Endodermal cell (in vitro differentiated cells): ENCODE results near the gene IFTAP. TPM values are rescaled to one million over a fixed set of nuclear protein-coding genes. Genes with fewer than 3 reads are reported as not detected.

Source experiments
- DNase-seq: peaks from one replicate; pipeline ENCODE4 v3.0.0-alpha.2; 2017
- H3K27ac ChIP-seq: 2 replicates; pipeline ENCODE4 v1.5.1; 2013; ENCODE audit warnings: mild to moderate bottlenecking, low read depth, low read length, moderate library complexity
- H3K27me3 ChIP-seq: 2 replicates; pipeline ENCODE4 v1.6.1; 2013; ENCODE audit warnings: mild to moderate bottlenecking, low read length, moderate library complexity; ENCODE audit not compliant: insufficient read depth, control insufficient read depth, poor library complexity, severe bottlenecking
- H3K36me3 ChIP-seq: 2 replicates; pipeline ENCODE4 v1.7.0; 2013; ENCODE audit warnings: mild to moderate bottlenecking, low read length, moderate library complexity; ENCODE audit not compliant: control insufficient read depth, insufficient read depth
- H3K4me1 ChIP-seq: one replicate; pipeline ENCODE4 v1.7.0; 2013; ENCODE audit warnings: low read length; ENCODE audit not compliant: control insufficient read depth, insufficient read depth
- H3K4me3 ChIP-seq: 2 replicates; pipeline ENCODE4 v1.5.1; 2013; ENCODE audit warnings: mild to moderate bottlenecking, low read length, moderate library complexity
- H3K9ac ChIP-seq: 2 replicates; pipeline ENCODE4 v1.6.1; 2013; ENCODE audit warnings: mild to moderate bottlenecking, low read length, moderate library complexity; ENCODE audit not compliant: poor library complexity, severe bottlenecking; ENCODE audit errors: extremely low read depth
- H3K9me3 ChIP-seq: 2 replicates; pipeline ENCODE4 v1.6.1; 2013; ENCODE audit warnings: mild to moderate bottlenecking, low read length, moderate library complexity; ENCODE audit not compliant: control insufficient read depth
- H3K27ac Mint-ChIP-seq: 2 replicates; pipeline ENCODE4 v1.8.0; 2020; ENCODE audit warnings: mixed read lengths
- H3K27me3 Mint-ChIP-seq: 2 replicates; pipeline ENCODE4 v1.8.0; 2021; ENCODE audit warnings: mild to moderate bottlenecking, mixed read lengths; ENCODE audit not compliant: insufficient read depth
- H3K36me3 Mint-ChIP-seq: 2 replicates; pipeline ENCODE4 v1.8.0; 2020; ENCODE audit warnings: low read depth, mixed read lengths
- H3K4me1 Mint-ChIP-seq: 2 replicates; pipeline ENCODE4 v1.8.0; 2020; ENCODE audit warnings: mixed read lengths
- H3K4me3 Mint-ChIP-seq: 2 replicates; pipeline ENCODE4 v1.8.0; 2020; ENCODE audit warnings: mild to moderate bottlenecking, moderate library complexity, mixed read lengths
- H3K9me3 Mint-ChIP-seq: 2 replicates; pipeline ENCODE4 v1.8.0; 2020; ENCODE audit warnings: mild to moderate bottlenecking, mixed read lengths
- WGBS, 2 experiments: methylation state at CpG; one replicate each; pipeline versions ENCODE4 v1.1.5 to v1.1.7; 2013; ENCODE audit warnings: missing lambda C conversion rate in 2 of 2, mixed read lengths in 1 of 2; ENCODE audit not compliant: insufficient coverage in 1 of 2, insufficient read length in 1 of 2; 5-methylcytosine and 5-hydroxymethylcytosine counted together
- total RNA-seq, 2 donors: library from RNA; stranded (reverse); fragmentation: NEBNext Ultra II Directional in 1 of 2; extraction: Animal tissue kit (Norgen Biotek cat#: 25700) in 1 of 2; gene quantifications; 2 replicates in 1 of 2; 3 replicates in 1 of 2; pipeline ENCODE4 v1.2.1, GENCODE V29; 2021
- TF ChIP-seq, protein P1 (sequence below): fragments of 200-600 bp; sonication (generic); conservative IDR thresholded peaks from 2 replicates; pipeline ENCODE4 v1.5.0; 2021; ENCODE audit warnings: antibody characterized with exemption, mild to moderate bottlenecking

The IFTAP gene
- total RNA-seq, 2 donors from 2014 or later = 23.9 to 38.6 TPM

GRCh38 chr11:36557991-36558390 lies 36.3 kb upstream of the IFTAP start:
- Mint-ChIP-seq H3K9me3 (peaks cover 24% of the 10 kb centered on the region), H3K27ac (no peak overlapping the region), H3K4me3 (peak overlapping the region; percentile 47), H3K4me1 (peaks cover 3% of the 10 kb centered on the region), H3K36me3 (peaks cover 4% of the 10 kb centered on the region), H3K27me3 (peaks cover 22% of the 10 kb centered on the region)
- Histone ChIP-seq H3K27me3 (peaks cover 26% of the 10 kb centered on the region), H3K4me1 (peaks cover 5% of the 10 kb centered on the region), H3K9me3 (peaks cover 25% of the 10 kb centered on the region), H3K4me3 (no peak overlapping the region), H3K9ac (no peak overlapping the region), H3K27ac (no peak overlapping the region), H3K36me3 (no peaks in the 10 kb centered on the region)
- TF ChIP-seq, protein P1, sequence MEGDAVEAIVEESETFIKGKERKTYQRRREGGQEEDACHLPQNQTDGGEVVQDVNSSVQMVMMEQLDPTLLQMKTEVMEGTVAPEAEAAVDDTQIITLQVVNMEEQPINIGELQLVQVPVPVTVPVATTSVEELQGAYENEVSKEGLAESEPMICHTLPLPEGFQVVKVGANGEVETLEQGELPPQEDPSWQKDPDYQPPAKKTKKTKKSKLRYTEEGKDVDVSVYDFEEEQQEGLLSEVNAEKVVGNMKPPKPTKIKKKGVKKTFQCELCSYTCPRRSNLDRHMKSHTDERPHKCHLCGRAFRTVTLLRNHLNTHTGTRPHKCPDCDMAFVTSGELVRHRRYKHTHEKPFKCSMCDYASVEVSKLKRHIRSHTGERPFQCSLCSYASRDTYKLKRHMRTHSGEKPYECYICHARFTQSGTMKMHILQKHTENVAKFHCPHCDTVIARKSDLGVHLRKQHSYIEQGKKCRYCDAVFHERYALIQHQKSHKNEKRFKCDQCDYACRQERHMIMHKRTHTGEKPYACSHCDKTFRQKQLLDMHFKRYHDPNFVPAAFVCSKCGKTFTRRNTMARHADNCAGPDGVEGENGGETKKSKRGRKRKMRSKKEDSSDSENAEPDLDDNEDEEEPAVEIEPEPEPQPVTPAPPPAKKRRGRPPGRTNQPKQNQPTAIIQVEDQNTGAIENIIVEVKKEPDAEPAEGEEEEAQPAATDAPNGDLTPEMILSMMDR = no peak
- no peak for DNase-seq

DNA sequence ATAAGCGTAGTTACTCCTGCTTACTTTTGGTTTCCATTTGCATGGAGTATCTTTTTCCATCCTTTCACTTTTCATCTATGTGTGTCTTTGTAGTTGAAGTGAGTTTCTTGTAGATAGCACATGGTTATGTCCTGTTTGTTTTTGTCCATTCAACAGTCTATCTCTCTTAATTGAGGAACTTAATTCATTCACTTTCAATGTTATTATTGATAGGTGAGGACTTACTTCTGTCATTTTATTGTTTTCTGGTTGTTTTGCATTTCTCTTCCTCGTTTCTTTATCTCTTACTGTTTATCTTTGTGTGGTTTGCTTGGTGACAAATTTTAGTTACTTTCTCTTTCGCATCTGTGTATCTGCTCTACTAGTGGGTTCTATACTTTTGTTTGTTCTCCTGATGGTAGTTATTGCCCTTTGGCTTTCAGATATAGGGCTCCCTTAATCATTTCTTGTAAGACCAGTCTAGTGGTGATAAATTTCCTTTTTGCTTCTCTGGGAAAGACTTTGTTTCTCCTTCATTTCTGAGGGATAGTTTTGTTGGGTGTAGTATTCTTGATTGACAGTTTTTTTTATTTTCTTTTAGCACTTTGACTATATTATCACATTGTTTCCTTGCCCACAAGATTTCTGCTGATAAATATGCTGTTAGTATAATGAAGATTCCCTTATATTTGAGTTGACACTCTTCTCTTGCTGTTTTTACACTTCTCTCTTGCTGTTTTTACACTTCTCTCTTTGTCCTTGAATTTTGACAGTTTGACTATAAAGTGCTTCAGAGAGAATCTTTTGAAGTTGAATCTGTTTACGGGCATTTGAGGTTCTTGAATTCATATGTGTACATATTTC lies 35.5 kb upstream of the IFTAP start:
- TF ChIP-seq, protein P1 = no peak
- Histone ChIP-seq H3K27ac (no peak overlapping the region), H3K27me3 (peaks cover 32% of the 10 kb centered on the region), H3K9ac (no peak overlapping the region), H3K4me3 (no peak overlapping the region), H3K9me3 (peaks cover 25% of the 10 kb centered on the region), H3K4me1 (peaks cover 5% of the 10 kb centered on the region), H3K36me3 (no peaks in the 10 kb centered on the region)
- Mint-ChIP-seq H3K27ac (no peak overlapping the region), H3K36me3 (peaks cover 4% of the 10 kb centered on the region), H3K9me3 (peaks cover 24% of the 10 kb centered on the region), H3K4me1 (peaks cover 3% of the 10 kb centered on the region), H3K27me3 (peaks cover 26% of the 10 kb centered on the region), H3K4me3 (no peak overlapping the region)
- no peak for DNase-seq
- WGBS, 2 experiments = 90% methylated on average over 4 of the region's 4 CpGs; no CpG with 5 or more reads in 1 of the 2 experiments

GRCh38 chr11:36564376-36565030 lies 29.8 kb upstream of the IFTAP start:
- peaks cover 5% of the 10 kb centered on the region for H3K4me1 ChIP-seq
- peaks cover 71% of the 10 kb centered on the region for H3K27me3 ChIP-seq
- H3K27me3 Mint-ChIP-seq = peaks cover 29% of the 10 kb centered on the region
- DNase-seq = peak; percentile 81
- no peak overlapping the region for H3K27ac Mint-ChIP-seq
- WGBS, 2 experiments = 43 to 68% methylated on average over 9 to 15 of the region's 15 CpGs
- no peak overlapping the region for H3K27ac ChIP-seq
- H3K9ac ChIP-seq = no peak overlapping the region
- peaks cover 8% of the 10 kb centered on the region for H3K4me1 Mint-ChIP-seq
- TF ChIP-seq, protein P1 = peak; percentile 91
- no peaks in the 10 kb centered on the region for H3K36me3 ChIP-seq
- peak overlapping the region; percentile 28 for H3K4me3 Mint-ChIP-seq
- H3K36me3 Mint-ChIP-seq = no peaks in the 10 kb centered on the region
- peaks cover 10% of the 10 kb centered on the region for H3K9me3 ChIP-seq
- H3K4me3 ChIP-seq = peak overlapping the region; percentile 22
- peaks cover 5% of the 10 kb centered on the region for H3K9me3 Mint-ChIP-seq
